Hindlimb muscle (tissue), 1 donor: ENCODE data around the gene CRYBB3. TPM values are rescaled to one million over a fixed set of nuclear protein-coding genes. Genes with fewer than 3 reads are reported as not detected.
"Not testable (repeated sequence)": the region's sequence is repeated elsewhere in the genome, so short reads cannot be mapped to it uniquely, and the experiment has no call there.

Experiments used
- DNase-seq: peaks from one replicate; pipeline ENCODE4 v3.0.0-alpha.2; 2013
- polyA plus RNA-seq: library from polyadenylated mRNA; unstranded; fragments of 120-200 nt; gene quantifications from one replicate; pipeline ENCODE4 v1.2.1, GENCODE V29; 2013; ENCODE audit not compliant: insufficient read length

Gene CRYBB3
- polyA plus RNA-seq, 1 donor, result 0.23 TPM

DNA sequence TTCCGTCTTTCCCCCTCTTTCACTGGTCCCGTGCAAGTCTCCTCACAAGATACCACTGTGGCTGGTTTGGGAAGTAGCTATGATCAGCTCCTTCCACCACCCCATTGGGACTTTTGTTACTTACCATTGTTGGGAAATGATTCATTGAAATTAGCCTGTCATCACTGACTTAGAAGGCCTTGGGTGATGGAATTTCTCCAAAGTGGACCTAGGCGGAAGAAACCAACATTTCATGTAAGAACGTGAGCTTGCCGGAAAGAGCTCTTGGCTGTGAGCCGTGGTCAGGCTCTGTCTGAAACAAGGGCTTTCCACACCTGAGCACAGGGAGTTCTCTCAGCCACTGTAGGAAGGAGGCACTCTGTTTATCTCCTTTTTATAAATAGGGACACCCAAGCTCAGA lies 23.5 kb upstream of the CRYBB3 start:
- DNase-seq, result no peak

GRCh38 chr22:25176799-25177198 lies 22.9 kb upstream of the CRYBB3 start:
- no peak for DNase-seq

DNA sequence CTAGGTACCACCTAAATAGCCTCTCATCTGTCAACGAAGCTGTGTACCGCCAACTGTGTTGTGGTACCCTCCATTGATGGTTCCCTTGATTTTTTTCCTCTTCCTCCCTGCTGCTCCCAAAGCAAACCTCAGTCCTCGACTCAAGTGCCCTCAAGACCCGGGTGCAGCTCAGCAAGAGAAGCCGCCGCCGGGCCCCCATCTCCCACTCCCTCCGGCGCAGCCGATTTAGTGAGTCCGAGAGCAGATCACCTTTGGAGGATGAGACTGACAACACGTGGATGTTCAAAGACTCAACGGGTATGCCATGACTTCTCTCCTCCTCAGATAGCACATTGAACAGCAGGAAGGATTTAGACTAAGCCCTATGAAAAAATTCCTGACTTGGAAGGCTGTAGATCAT lies 22.4 kb upstream of the CRYBB3 start:
- no peak for DNase-seq

DNA sequence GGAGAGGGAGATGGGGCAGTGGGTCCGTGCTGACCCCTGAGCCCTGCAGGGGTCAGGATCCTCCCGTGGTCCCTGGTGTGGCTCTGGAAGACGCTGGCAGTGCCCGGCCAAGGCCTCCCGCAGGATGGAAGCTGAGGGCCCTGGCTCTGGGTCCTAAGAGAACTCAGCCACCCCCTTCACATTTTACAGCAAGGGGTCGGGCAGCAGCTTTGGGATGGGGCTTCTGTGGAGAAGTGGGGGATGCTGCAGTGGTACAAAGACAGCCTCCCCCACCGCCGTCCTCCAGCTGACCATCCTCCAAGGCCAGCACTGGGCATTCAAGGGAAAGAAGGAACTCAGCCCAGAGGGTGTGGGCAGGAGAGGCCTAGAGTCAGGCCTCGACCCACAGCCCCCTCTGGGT lies 21.8 kb upstream of the CRYBB3 start:
- DNase-seq, result no peak

GRCh38 chr22:25178348-25178747 lies 21.3 kb upstream of the CRYBB3 start:
- DNase-seq, result not testable (repeated sequence)

DNA sequence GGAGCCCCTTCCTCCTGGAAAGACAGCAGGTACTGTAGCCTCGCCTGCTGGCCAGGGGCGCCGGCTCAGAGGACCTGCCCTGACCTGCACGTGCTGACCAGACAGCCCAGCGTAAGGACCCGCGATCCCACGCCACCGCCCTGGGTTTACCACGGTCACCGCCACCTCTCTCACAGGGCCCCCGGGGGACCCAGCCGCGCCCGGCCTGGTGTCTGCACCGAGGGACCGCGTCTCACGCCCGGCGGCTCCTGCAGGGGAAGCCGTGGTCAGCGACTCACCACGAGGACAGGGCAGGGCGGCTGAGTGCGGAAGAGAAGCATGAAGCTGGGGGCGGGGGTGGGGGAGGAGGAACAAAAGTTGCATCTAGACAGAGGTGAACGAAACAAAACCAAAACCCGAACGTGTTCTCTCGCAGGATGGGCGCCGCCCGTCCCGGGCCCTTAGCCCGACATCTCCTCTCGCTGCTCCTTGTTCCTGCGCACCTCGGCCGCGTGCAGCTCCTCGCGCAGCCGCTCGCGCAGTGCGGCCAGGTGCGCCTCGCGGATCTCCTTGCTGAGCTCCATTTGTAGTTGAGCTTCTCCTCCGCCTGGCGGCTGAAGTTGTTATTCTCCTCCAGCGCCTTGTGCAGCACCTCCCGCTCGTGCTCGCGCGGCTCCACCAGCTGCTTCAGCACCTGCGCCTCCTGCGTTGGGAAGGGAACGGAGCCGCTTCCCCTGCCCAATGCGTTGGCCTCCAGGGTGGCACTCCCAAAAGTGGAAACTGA lies 20.6 kb upstream of the CRYBB3 start:
- not testable (repeated sequence) for DNase-seq

GRCh38 chr22:25182131-25183110 lies 17.2 kb upstream of the CRYBB3 start:
- DNase-seq, result peak; percentile 10

GRCh38 chr22:25183949-25184619 lies 15.6 kb upstream of the CRYBB3 start:
- no peak for DNase-seq

DNA sequence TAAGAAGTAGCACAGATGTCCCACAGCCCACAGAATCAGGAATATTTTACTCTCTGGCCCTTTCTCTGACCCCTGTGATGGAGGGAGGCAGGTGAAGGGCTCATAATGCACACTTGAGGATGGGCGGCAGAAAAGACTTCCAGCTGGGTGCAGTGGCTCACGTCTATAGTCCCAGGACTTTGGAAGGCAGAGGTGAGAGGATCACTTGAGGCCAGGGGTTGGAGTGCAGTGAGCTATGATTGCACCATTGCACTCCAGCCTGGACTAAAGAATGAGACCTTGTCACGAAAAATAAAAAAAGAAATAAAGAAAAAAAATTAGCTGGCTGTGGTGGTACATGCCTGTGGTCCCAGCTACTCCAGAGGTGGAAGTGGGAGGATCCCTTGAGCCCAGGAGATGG lies 13.5 kb upstream of the CRYBB3 start:
- no peak for DNase-seq

DNA sequence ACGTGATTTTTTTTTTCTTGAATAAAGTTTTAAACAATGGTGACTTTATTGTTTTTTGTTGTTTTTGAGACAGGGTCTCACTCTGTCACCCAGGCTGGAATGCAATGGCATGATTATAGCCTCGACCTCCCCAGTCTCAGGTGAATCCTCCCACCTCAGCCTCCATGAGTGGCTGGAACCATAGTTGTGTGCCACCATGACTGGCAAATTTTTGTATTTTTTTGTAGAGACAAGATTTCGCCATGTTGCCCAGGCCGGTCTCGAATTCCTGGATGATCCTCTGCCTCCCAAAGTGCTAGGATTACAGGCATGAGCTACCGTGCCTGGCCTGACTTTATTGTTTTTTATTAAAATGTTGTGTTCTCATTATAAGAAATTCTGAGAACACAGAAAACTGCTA lies 12.2 kb upstream of the CRYBB3 start:
- DNase-seq, result no peak

DNA sequence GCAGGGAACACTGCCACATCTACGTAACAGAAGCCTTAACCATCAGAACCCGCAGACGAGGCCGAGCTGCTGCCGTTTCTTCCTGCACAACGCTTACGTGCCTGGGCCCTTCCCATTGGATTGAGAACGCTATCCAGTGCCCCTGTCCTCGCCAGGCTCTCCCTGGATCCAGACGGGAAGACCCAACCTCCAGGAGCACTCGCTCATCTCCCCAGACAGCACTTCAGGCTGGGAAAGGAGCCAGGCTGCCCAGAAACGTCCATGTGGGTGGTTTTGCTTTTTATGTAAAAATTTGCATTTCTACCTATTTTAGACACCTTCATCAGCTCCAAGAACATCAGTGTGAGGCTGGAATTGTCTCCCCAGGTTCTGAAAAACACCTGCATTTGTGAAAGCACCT lies 7.3 kb upstream of the CRYBB3 start:
- no peak for DNase-seq

- no peak for DNase-seq
Measured at GRCh38 chr22:25193130-25193529, 6.5 kb upstream of the CRYBB3 start.

GRCh38 chr22:25193548-25193947 lies 6.1 kb upstream of the CRYBB3 start:
- DNase-seq, result no peak

- DNase-seq, result no peak
Measured at GRCh38 chr22:25196326-25196725, 3.3 kb upstream of the CRYBB3 start.

GRCh38 chr22:25197340-25197739 lies 2.3 kb upstream of the CRYBB3 start:
- no peak for DNase-seq

- DNase-seq, result no peak
Measured at GRCh38 chr22:25200967-25201366, 1.3 kb downstream of the CRYBB3 start.

GRCh38 chr22:25201557-25202273 lies 2.1 kb downstream of the CRYBB3 start:
- no peak for DNase-seq

DNA sequence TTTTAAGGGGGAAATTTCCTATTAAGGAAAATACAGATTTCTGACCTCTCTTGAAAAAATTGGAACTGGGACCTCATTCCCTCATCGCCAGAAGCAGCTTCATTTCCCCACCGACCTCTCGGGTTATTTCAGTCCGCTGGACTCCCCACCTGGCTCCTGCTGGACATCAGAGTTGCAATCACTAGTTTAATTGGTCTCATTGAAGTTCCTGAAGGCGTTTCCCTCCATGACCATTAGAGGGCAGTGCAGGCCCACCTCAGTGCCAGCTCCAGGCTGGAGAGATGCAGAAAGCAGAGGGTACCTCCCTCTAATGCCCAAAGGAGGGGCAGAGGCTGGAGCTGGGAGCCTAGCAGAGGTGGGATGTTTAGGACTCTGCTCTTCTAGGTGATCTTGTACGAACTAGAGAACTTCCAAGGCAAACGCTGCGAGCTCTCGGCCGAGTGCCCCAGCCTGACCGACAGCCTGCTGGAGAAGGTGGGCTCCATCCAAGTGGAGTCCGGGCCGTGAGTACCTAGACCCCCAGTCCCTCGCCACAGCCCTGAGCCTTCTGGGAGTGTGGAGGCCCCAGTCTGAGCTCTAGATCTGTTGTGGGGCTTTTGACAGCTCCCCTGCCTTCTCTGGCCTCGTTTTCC lies 2.7 kb downstream of the CRYBB3 start:
- DNase-seq, result peak; percentile 40

DNA sequence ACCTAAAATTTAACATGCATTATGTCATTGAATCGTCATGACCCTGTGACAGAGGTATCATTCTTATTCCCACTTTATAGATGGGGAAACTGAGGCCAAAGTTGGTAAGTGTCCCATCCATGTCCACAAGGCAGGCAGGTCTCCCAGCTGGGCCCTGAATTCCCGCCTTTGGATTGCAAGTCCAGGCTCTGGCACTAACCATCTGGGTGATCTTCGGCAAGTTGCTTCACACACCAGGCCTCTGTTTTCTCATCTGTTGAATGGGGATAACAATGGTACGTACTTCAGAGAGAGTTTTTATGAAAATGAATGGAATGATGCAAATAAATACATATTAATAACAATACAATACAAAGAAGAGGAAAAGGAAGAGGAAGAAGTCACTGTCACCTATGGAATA lies 3.4 kb downstream of the CRYBB3 start:
- no peak for DNase-seq

- DNase-seq, result not testable (repeated sequence)
Measured at GRCh38 chr22:25204547-25204946, 4.9 kb downstream of the CRYBB3 start.

- DNase-seq, result no peak
Measured at GRCh38 chr22:25205847-25206246, 6.2 kb downstream of the CRYBB3 start.

DNA sequence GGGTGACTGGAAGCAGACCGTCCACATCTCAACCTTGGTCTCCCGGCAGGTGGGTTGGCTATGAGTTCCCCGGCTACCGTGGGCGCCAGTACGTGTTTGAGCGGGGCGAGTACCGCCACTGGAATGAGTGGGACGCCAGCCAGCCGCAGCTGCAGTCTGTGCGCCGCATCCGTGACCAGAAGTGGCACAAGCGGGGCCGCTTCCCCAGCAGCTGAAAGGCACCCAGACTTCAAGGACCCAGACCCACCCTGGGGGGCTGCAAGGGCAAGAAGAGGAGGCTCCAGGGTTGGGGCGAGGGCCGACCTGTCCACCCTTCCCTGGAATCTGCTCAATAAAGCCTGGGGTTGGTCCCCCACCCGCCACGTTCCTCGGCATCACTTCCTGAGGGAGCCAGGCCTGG lies 7.3 kb downstream of the CRYBB3 start:
- DNase-seq, result no peak
